GM23338 (cell line): Measurements from ENCODE around the gene MTHFD2. TPM values are rescaled to one million over a fixed set of nuclear protein-coding genes. Genes with fewer than 3 reads are reported as not detected.

Source experiments
- ATAC-seq: fragments of 200-7000 bp; cut with Tn5 transposase; 3 replicates; pipeline ENCODE4 v1.9.1; 2020
- DNase-seq: peaks from one replicate; pipeline ENCODE4 v3.0.0-alpha.2; 2015; ENCODE audit warnings: low spot score
- H2AFZ ChIP-seq: fragments of 200-600 bp; sonication (generic); 2 replicates; pipeline ENCODE4 v1.8.0; 2016; ENCODE audit warnings: antibody characterized with exemption, mild to moderate bottlenecking, moderate library complexity
- H3F3A ChIP-seq: fragments of 200-600 bp; sonication (generic); replicated peaks from 2 replicates; pipeline ENCODE4 v1.8.0; 2017; ENCODE audit warnings: antibody characterized with exemption, mixed run types, low read depth
- H3K27ac ChIP-seq: fragments of 200-600 bp; sonication (generic); 2 replicates; pipeline ENCODE4 v1.6.1; 2016; ENCODE audit warnings: low read depth
- H3K27me3 ChIP-seq: fragments of 200-600 bp; sonication (generic); 2 replicates; pipeline ENCODE4 v1.8.0; 2016; ENCODE audit warnings: mild to moderate bottlenecking, mixed run types, moderate library complexity; ENCODE audit not compliant: insufficient read depth
- H3K36me3 ChIP-seq: fragments of 200-600 bp; sonication (generic); 2 replicates; pipeline ENCODE4 v1.8.0; 2016; ENCODE audit warnings: mild to moderate bottlenecking; ENCODE audit not compliant: insufficient read depth
- H3K4me1 ChIP-seq: fragments of 200-600 bp; sonication (generic); 2 replicates; pipeline ENCODE4 v1.8.0; 2016; ENCODE audit warnings: mild to moderate bottlenecking, moderate library complexity; ENCODE audit not compliant: insufficient read depth
- H3K4me2 ChIP-seq: fragments of 200-600 bp; sonication (generic); 2 replicates; pipeline ENCODE4 v1.7.1; 2017; ENCODE audit warnings: mixed run types
- H3K4me3 ChIP-seq: fragments of 200-600 bp; sonication (generic); 2 replicates; pipeline ENCODE4 v1.6.1; 2016; ENCODE audit warnings: mixed run types
- H3K79me2 ChIP-seq: fragments of 200-600 bp; sonication (generic); replicated peaks from 2 replicates; pipeline ENCODE4 v1.8.0; 2017; ENCODE audit warnings: mild to moderate bottlenecking; ENCODE audit not compliant: insufficient read depth
- H3K9me2 ChIP-seq: fragments of 200-600 bp; sonication (generic); 2 replicates; pipeline ENCODE4 v1.8.0; 2017; ENCODE audit not compliant: insufficient read depth
- H4K20me1 ChIP-seq: fragments of 200-600 bp; sonication (generic); replicated peaks from 2 replicates; pipeline ENCODE4 v1.8.0; 2017; ENCODE audit warnings: mild to moderate bottlenecking; ENCODE audit not compliant: insufficient read depth
- H3K27ac Mint-ChIP-seq: 2 replicates; pipeline ENCODE4 v1.8.0; 2020; ENCODE audit warnings: inconsistent platforms, mild to moderate bottlenecking, moderate library complexity, mixed read lengths
- H3K27me3 Mint-ChIP-seq: 3 replicates; pipeline ENCODE4 v1.8.0; 2022; ENCODE audit warnings: low read depth, mild to moderate bottlenecking, moderate library complexity, mixed read lengths, inconsistent platforms; ENCODE audit not compliant: insufficient read depth, poor library complexity
- H3K36me3 Mint-ChIP-seq: 3 replicates; pipeline ENCODE4 v1.8.0; 2021; ENCODE audit warnings: low read depth, mild to moderate bottlenecking, inconsistent platforms, moderate library complexity, mixed read lengths
- H3K4me1 Mint-ChIP-seq: 3 replicates; pipeline ENCODE4 v1.8.0; 2020; ENCODE audit warnings: mild to moderate bottlenecking, inconsistent platforms, mixed read lengths
- H3K4me3 Mint-ChIP-seq: 3 replicates; pipeline ENCODE4 v1.8.0; 2021; ENCODE audit warnings: moderate library complexity, mild to moderate bottlenecking, inconsistent platforms, mixed read lengths
- H3K9me3 Mint-ChIP-seq: 3 replicates; pipeline ENCODE4 v1.8.0; 2020; ENCODE audit warnings: moderate library complexity, mild to moderate bottlenecking, inconsistent platforms, mixed read lengths
- CREB1 ChIP-seq: fragments of 250-450 bp; sonication (Bioruptor Pico); IDR thresholded peaks from 2 replicates; pipeline ENCODE4 v1.5.0; 2020; ENCODE audit warnings: low read depth, mild to moderate bottlenecking, moderate library complexity
- EZH2 ChIP-seq: fragments of 200-600 bp; sonication (generic); IDR thresholded peaks from one replicate; pipeline ENCODE4 v1.8.0; 2017; ENCODE audit warnings: antibody characterized with exemption, mild to moderate bottlenecking, low read depth; ENCODE audit not compliant: unreplicated experiment
- EZH2phosphoT487 ChIP-seq: fragments of 200-600 bp; sonication (generic); IDR thresholded peaks from one replicate; pipeline ENCODE4 v1.8.1; 2018; ENCODE audit warnings: antibody characterized with exemption; ENCODE audit not compliant: unreplicated experiment
- JUNB ChIP-seq: IDR thresholded peaks from one replicate; pipeline ENCODE4 v1.6.1; 2016; ENCODE audit warnings: antibody characterized with exemption; ENCODE audit not compliant: unreplicated experiment
- NANOG ChIP-seq: IDR thresholded peaks from 2 replicates; pipeline ENCODE4 v1.6.1; 2016; ENCODE audit warnings: antibody characterized with exemption, borderline replicate concordance
- POLR2AphosphoS5 ChIP-seq: IDR thresholded peaks from 2 replicates; pipeline ENCODE4 v1.6.1; 2016; ENCODE audit warnings: antibody characterized with exemption, low read depth
- STAT1 ChIP-seq: IDR thresholded peaks from one replicate; pipeline ENCODE4 v1.6.1; 2016; ENCODE audit warnings: antibody characterized with exemption; ENCODE audit not compliant: unreplicated experiment
- ZNF114 ChIP-seq: fragments of 250-450 bp; sonication (Bioruptor Pico); IDR thresholded peaks from 2 replicates; pipeline ENCODE4 v1.5.0; 2020; ENCODE audit warnings: mild to moderate bottlenecking, moderate library complexity
- ZNF331 ChIP-seq: fragments of 250-450 bp; sonication (Bioruptor Pico); IDR thresholded peaks from 2 replicates; pipeline ENCODE4 v1.5.0; 2020; ENCODE audit warnings: low read depth, mild to moderate bottlenecking, moderate library complexity
- polyA plus RNA-seq: library from polyadenylated mRNA; unstranded; fragments of >200 nt; fragmentation: Nextera tagmentation; extraction: Ambion mirVana; gene quantifications from 2 replicates; pipeline ENCODE4 v1.2.1, GENCODE V29; 2016
- total RNA-seq: library from RNA; depleted of rRNA; stranded (reverse); fragments of >200 nt; shearing (Covaris generic); gene quantifications from 2 replicates; pipeline ENCODE4 v1.2.3, GENCODE V29; 2014
- TF ChIP-seq, protein P1 (sequence below), 2 experiments: fragments of 200-600 bp in 1 of 2; sonication (generic) in 1 of 2; conservative IDR thresholded peaks; 2 replicates each; pipeline versions ENCODE4 v1.5.1 to v1.6.1; 2016 to 2017; ENCODE audit warnings: antibody characterized with exemption in 2 of 2, low read depth in 2 of 2, mild to moderate bottlenecking in 2 of 2, moderate library complexity in 1 of 2
- TF ChIP-seq, protein P2 (sequence below): IDR thresholded peaks from 2 replicates; pipeline ENCODE4 v1.6.1; 2016; ENCODE audit warnings: antibody characterized with exemption
- TF ChIP-seq, protein P3 (sequence below): fragments of 250-450 bp; sonication (Bioruptor Pico); IDR thresholded peaks from 2 replicates; pipeline ENCODE4 v1.5.0; 2020; ENCODE audit warnings: mild to moderate bottlenecking, moderate library complexity

MTHFD2 gene
- total and polyA plus RNA-seq, 2 experiments from 2014 or later: 279 to 281 TPM

DNA sequence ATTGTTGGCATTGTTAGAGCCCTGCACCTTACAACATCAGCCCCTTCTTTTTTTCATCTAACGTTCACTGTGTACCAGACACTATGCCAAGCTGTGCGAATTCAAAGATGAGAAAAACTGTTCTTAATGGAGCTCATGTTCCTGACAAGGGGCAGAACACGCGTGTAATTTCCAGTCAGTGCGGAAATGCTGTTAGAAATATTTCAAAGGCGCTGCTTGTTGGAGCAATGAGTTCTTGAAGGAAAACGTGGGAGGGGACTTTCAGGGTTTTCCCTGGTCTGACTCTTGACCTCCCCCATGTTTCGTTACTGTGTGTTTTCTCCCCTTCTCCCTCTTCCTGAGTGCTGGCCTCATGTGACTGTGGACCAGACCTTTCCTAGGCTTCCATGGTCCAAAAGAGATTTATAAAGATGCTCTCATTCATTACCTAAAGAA lies 1.5 kb downstream of the MTHFD2 start:
- peak overlapping the region; percentile 86 for H3K4me2 ChIP-seq
- H4K20me1 ChIP-seq: peaks cover 57% of the 10 kb centered on the region
- Mint-ChIP-seq H3K4me3 (peak overlapping the region; percentile 99), H3K4me1 (peaks cover 43% of the 10 kb centered on the region), H3K9me3 (peaks cover 8% of the 10 kb centered on the region; the same call in 2 of the 3 replicates), H3K27me3 (peaks cover 29% of the 10 kb centered on the region), H3K27ac (peak overlapping the region; percentile 100), H3K36me3 (peaks cover 62% of the 10 kb centered on the region)
- H2AFZ ChIP-seq: no peak overlapping the region
- H3K36me3 ChIP-seq: peaks cover 33% of the 10 kb centered on the region
- H3K9me2 ChIP-seq: no peaks in the 10 kb centered on the region
- no peak for TF ChIP-seq POLR2AphosphoS5
- TF ChIP-seq CREB1 (CRISPR knock-in tag): no peak
- peaks cover 47% of the 10 kb centered on the region for H3K4me1 ChIP-seq
- peak overlapping the region; percentile 95 for H3K4me3 ChIP-seq
- H3K79me2 ChIP-seq: peaks cover 64% of the 10 kb centered on the region
- no peaks in the 10 kb centered on the region for H3K27me3 ChIP-seq
- H3K27ac ChIP-seq: peak overlapping the region; percentile 98
- no peak for ATAC-seq
- H3F3A ChIP-seq: no peaks in the 10 kb centered on the region; the same call in 1 of the 2 replicates
- DNase-seq: no peak

DNA sequence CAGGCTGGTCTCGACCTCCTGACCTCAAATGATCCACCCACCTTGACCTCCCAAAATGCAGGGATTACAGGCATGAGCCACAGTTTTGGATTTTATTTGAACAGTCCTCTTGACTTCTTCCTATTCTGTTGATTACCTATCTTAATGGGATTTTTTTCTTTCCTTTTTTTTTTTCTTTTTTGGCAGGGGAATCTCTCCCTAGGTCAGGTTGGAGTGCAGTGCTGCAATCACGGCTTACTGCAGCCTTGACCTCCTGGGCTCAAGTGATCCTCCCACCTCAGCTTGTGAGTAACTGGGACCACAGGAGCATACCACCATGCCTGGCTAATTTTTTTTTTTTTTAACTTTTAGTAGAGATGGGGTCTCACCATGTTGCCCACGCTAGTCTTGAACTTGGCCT lies 2.8 kb downstream of the MTHFD2 start:
- Mint-ChIP-seq H3K4me1 (peaks cover 56% of the 10 kb centered on the region), H3K9me3 (peaks cover 8% of the 10 kb centered on the region; the same call in 2 of the 3 replicates), H3K27ac (peak overlapping the region; percentile 37), H3K36me3 (peaks cover 75% of the 10 kb centered on the region), H3K27me3 (peaks cover 31% of the 10 kb centered on the region), H3K4me3 (peak overlapping the region; percentile 99)
- Histone ChIP-seq H2AFZ (no peak overlapping the region), H3K27ac (peak overlapping the region; percentile 16; the same call in 1 of the 2 replicates), H3K27me3 (no peaks in the 10 kb centered on the region), H3K4me2 (peak overlapping the region; percentile 86), H3K4me3 (peak overlapping the region; percentile 95), H3K36me3 (peaks cover 33% of the 10 kb centered on the region), H3F3A (no peaks in the 10 kb centered on the region; the same call in 1 of the 2 replicates), H3K9me2 (no peaks in the 10 kb centered on the region), H4K20me1 (peaks cover 70% of the 10 kb centered on the region), H3K4me1 (peaks cover 60% of the 10 kb centered on the region), H3K79me2 (peaks cover 77% of the 10 kb centered on the region)
- no peak for ATAC-seq
- DNase-seq: no peak
- TF ChIP-seq ZNF331 (no peak), EZH2phosphoT487 (no peak), JUNB (no peak), EZH2 (no peak), NANOG (no peak), STAT1 (no peak), POLR2AphosphoS5 (no peak), ZNF114 (CRISPR knock-in tag) (no peak)
- TF ChIP-seq, protein P1, sequence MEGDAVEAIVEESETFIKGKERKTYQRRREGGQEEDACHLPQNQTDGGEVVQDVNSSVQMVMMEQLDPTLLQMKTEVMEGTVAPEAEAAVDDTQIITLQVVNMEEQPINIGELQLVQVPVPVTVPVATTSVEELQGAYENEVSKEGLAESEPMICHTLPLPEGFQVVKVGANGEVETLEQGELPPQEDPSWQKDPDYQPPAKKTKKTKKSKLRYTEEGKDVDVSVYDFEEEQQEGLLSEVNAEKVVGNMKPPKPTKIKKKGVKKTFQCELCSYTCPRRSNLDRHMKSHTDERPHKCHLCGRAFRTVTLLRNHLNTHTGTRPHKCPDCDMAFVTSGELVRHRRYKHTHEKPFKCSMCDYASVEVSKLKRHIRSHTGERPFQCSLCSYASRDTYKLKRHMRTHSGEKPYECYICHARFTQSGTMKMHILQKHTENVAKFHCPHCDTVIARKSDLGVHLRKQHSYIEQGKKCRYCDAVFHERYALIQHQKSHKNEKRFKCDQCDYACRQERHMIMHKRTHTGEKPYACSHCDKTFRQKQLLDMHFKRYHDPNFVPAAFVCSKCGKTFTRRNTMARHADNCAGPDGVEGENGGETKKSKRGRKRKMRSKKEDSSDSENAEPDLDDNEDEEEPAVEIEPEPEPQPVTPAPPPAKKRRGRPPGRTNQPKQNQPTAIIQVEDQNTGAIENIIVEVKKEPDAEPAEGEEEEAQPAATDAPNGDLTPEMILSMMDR (conservative IDR thresholded peaks at IDR 0.05; ENCODE audit: low read depth in 2 of 2): no peak
- TF ChIP-seq, protein P2, sequence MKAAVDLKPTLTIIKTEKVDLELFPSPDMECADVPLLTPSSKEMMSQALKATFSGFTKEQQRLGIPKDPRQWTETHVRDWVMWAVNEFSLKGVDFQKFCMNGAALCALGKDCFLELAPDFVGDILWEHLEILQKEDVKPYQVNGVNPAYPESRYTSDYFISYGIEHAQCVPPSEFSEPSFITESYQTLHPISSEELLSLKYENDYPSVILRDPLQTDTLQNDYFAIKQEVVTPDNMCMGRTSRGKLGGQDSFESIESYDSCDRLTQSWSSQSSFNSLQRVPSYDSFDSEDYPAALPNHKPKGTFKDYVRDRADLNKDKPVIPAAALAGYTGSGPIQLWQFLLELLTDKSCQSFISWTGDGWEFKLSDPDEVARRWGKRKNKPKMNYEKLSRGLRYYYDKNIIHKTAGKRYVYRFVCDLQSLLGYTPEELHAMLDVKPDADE: no peak
- TF ChIP-seq, protein P3, sequence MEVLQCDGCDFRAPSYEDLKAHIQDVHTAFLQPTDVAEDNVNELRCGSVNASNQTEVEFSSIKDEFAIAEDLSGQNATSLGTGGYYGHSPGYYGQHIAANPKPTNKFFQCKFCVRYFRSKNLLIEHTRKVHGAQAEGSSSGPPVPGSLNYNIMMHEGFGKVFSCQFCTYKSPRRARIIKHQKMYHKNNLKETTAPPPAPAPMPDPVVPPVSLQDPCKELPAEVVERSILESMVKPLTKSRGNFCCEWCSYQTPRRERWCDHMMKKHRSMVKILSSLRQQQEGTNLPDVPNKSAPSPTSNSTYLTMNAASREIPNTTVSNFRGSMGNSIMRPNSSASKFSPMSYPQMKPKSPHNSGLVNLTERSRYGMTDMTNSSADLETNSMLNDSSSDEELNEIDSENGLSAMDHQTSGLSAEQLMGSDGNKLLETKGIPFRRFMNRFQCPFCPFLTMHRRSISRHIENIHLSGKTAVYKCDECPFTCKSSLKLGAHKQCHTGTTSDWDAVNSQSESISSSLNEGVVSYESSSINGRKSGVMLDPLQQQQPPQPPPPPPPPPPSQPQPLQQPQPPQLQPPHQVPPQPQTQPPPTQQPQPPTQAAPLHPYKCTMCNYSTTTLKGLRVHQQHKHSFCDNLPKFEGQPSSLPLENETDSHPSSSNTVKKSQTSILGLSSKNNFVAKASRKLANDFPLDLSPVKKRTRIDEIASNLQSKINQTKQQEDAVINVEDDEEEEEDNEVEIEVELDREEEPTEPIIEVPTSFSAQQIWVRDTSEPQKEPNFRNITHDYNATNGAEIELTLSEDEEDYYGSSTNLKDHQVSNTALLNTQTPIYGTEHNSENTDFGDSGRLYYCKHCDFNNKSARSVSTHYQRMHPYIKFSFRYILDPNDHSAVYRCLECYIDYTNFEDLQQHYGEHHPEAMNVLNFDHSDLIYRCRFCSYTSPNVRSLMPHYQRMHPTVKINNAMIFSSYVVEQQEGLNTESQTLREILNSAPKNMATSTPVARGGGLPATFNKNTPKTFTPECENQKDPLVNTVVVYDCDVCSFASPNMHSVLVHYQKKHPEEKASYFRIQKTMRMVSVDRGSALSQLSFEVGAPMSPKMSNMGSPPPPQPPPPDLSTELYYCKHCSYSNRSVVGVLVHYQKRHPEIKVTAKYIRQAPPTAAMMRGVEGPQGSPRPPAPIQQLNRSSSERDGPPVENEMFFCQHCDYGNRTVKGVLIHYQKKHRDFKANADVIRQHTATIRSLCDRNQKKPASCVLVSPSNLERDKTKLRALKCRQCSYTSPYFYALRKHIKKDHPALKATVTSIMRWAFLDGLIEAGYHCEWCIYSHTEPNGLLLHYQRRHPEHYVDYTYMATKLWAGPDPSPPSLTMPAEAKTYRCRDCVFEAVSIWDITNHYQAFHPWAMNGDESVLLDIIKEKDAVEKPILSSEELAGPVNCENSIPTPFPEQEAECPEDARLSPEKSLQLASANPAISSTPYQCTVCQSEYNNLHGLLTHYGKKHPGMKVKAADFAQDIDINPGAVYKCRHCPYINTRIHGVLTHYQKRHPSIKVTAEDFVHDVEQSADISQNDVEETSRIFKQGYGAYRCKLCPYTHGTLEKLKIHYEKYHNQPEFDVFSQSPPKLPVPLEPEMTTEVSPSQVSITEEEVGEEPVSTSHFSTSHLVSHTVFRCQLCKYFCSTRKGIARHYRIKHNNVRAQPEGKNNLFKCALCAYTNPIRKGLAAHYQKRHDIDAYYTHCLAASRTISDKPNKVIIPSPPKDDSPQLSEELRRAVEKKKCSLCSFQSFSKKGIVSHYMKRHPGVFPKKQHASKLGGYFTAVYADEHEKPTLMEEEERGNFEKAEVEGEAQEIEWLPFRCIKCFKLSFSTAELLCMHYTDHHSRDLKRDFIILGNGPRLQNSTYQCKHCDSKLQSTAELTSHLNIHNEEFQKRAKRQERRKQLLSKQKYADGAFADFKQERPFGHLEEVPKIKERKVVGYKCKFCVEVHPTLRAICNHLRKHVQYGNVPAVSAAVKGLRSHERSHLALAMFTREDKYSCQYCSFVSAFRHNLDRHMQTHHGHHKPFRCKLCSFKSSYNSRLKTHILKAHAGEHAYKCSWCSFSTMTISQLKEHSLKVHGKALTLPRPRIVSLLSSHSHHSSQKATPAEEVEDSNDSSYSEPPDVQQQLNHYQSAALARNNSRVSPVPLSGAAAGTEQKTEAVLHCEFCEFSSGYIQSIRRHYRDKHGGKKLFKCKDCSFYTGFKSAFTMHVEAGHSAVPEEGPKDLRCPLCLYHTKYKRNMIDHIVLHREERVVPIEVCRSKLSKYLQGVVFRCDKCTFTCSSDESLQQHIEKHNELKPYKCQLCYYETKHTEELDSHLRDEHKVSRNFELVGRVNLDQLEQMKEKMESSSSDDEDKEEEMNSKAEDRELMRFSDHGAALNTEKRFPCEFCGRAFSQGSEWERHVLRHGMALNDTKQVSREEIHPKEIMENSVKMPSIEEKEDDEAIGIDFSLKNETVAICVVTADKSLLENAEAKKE (CRISPR knock-in tag): no peak
